GM19463 (cell line): Measurements from ENCODE around the gene KIAA1217.
A peak's percentile ranks its signal among the peaks of the same experiment; 100 is the strongest.
"Not testable (repeated sequence)": the region's sequence is repeated elsewhere in the genome, so short reads cannot be mapped to it uniquely, and the experiment has no call there.

Experiments used
- ATAC-seq: cut with Tn5 transposase; IDR thresholded peaks from one replicate; pipeline ENCODE4 v1.9.1; 2021; ENCODE audit warnings: mild to moderate bottlenecking, moderate library complexity; ENCODE audit not compliant: unreplicated experiment

Gene KIAA1217

GRCh38 chr10:24337723-24338122 lies 128.8 kb downstream of the KIAA1217 start:
- ATAC-seq: not testable (repeated sequence)

GRCh38 chr10:24339387-24339786 lies 130.4 kb downstream of the KIAA1217 start:
- no peak for ATAC-seq

GRCh38 chr10:24340446-24340845 lies 131.5 kb downstream of the KIAA1217 start:
- no peak for ATAC-seq

- no peak for ATAC-seq
These were observed 131.9 kb downstream of the KIAA1217 start for GRCh38 chr10:24340883-24341282.

- no peak for ATAC-seq
These were observed 132.4 kb downstream of the KIAA1217 start for GRCh38 chr10:24341371-24341770.

- no peak for ATAC-seq
These were observed 133.0 kb downstream of the KIAA1217 start for GRCh38 chr10:24341897-24342296.

- no peak for ATAC-seq
These were observed 134.7 kb downstream of the KIAA1217 start for GRCh38 chr10:24343686-24344085.

GRCh38 chr10:24344279-24344678 lies 135.3 kb downstream of the KIAA1217 start:
- no peak for ATAC-seq

- ATAC-seq: no peak
These were observed 135.9 kb downstream of the KIAA1217 start for GRCh38 chr10:24344695-24345463.

- no peak for ATAC-seq
These were observed 138.1 kb downstream of the KIAA1217 start for GRCh38 chr10:24346877-24347519.

GRCh38 chr10:24349379-24350001 lies 140.6 kb downstream of the KIAA1217 start:
- peak; percentile 41 for ATAC-seq

GRCh38 chr10:24350070-24350921 lies 141.4 kb downstream of the KIAA1217 start:
- ATAC-seq: no peak

- ATAC-seq: not testable (repeated sequence)
These were observed 141.9 kb downstream of the KIAA1217 start for GRCh38 chr10:24350922-24351225.

- ATAC-seq: no peak
These were observed 143.0 kb downstream of the KIAA1217 start for GRCh38 chr10:24351961-24352360.

- no peak for ATAC-seq
These were observed 143.5 kb downstream of the KIAA1217 start for GRCh38 chr10:24352399-24352798.

GRCh38 chr10:24353319-24353718 lies 144.4 kb downstream of the KIAA1217 start:
- ATAC-seq: no peak

- no peak for ATAC-seq
These were observed 146.2 kb downstream of the KIAA1217 start for GRCh38 chr10:24355056-24355688.

- no peak for ATAC-seq
These were observed 148.5 kb downstream of the KIAA1217 start for GRCh38 chr10:24357344-24358004.

- ATAC-seq: no peak
These were observed 149.1 kb downstream of the KIAA1217 start for GRCh38 chr10:24358022-24358421.
